ENCODE results near the gene GJE1.
"Not testable (repeated sequence)": the region's sequence is repeated elsewhere in the genome, so short reads cannot be mapped to it uniquely, and the experiment has no call there.

DNA sequence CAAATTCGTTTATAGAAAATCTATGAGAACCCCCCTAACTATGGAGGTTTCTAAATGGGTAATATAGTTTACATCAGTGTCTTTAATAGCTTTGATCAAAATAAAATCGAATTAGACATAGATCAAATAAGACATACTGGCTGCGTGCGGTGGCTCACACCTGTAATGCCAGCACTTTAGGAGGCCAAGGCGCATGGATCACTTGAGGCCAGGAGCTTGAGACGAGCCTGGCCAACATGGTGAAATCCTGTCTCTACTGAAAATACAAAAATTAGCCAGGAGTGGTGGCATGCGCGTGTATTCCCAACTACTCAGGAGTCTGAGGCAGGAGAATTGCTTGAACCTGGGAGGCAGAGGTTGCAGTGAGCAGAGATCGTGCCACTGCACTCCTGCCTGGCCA, 21.9 kb upstream of the GJE1 start:
- TF ChIP-seq, protein P1, sequence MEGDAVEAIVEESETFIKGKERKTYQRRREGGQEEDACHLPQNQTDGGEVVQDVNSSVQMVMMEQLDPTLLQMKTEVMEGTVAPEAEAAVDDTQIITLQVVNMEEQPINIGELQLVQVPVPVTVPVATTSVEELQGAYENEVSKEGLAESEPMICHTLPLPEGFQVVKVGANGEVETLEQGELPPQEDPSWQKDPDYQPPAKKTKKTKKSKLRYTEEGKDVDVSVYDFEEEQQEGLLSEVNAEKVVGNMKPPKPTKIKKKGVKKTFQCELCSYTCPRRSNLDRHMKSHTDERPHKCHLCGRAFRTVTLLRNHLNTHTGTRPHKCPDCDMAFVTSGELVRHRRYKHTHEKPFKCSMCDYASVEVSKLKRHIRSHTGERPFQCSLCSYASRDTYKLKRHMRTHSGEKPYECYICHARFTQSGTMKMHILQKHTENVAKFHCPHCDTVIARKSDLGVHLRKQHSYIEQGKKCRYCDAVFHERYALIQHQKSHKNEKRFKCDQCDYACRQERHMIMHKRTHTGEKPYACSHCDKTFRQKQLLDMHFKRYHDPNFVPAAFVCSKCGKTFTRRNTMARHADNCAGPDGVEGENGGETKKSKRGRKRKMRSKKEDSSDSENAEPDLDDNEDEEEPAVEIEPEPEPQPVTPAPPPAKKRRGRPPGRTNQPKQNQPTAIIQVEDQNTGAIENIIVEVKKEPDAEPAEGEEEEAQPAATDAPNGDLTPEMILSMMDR (IDR thresholded peaks at IDR 0.05; ENCODE audit: insufficient read depth, low read length, poor library complexity, severe bottlenecking) = not testable (repeated sequence)
- not testable (repeated sequence) for TF ChIP-seq EZH2phosphoT487 (conservative IDR thresholded peaks at IDR 0.05; ENCODE audit: low read length)

Measured in SU-DHL-6 (cell line).